GM08714 (cell line): ENCODE data around the gene FUZ.
A peak's percentile ranks its signal among the peaks of the same experiment; 100 is the strongest.

Experiments
- H3K4me3 ChIP-seq: fragments of 200-500 bp; sonication (Bioruptor generic); 2 replicates; pipeline ENCODE4 v1.5.1; 2014; ENCODE audit warnings: mild to moderate bottlenecking, low read length, inconsistent platforms
- ZNF274 ChIP-seq: IDR thresholded peaks from 2 replicates; pipeline ENCODE4 v1.6.1; 2012; ENCODE audit warnings: mild to moderate bottlenecking, low read depth, low read length

Gene FUZ, protein sequence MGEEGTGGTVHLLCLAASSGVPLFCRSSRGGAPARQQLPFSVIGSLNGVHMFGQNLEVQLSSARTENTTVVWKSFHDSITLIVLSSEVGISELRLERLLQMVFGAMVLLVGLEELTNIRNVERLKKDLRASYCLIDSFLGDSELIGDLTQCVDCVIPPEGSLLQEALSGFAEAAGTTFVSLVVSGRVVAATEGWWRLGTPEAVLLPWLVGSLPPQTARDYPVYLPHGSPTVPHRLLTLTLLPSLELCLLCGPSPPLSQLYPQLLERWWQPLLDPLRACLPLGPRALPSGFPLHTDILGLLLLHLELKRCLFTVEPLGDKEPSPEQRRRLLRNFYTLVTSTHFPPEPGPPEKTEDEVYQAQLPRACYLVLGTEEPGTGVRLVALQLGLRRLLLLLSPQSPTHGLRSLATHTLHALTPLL

GRCh38 chr19:49812997-49813861 is at the start of gene FUZ:
TSS of gene FUZ (minus strand) at chr19:49813292. CDS start at chr19:49813106, 186 bp downstream.
- H3K4me3 ChIP-seq: peak within 1 kb of the TSS; percentile 78
- TF ChIP-seq ZNF274: no peak

DNA sequence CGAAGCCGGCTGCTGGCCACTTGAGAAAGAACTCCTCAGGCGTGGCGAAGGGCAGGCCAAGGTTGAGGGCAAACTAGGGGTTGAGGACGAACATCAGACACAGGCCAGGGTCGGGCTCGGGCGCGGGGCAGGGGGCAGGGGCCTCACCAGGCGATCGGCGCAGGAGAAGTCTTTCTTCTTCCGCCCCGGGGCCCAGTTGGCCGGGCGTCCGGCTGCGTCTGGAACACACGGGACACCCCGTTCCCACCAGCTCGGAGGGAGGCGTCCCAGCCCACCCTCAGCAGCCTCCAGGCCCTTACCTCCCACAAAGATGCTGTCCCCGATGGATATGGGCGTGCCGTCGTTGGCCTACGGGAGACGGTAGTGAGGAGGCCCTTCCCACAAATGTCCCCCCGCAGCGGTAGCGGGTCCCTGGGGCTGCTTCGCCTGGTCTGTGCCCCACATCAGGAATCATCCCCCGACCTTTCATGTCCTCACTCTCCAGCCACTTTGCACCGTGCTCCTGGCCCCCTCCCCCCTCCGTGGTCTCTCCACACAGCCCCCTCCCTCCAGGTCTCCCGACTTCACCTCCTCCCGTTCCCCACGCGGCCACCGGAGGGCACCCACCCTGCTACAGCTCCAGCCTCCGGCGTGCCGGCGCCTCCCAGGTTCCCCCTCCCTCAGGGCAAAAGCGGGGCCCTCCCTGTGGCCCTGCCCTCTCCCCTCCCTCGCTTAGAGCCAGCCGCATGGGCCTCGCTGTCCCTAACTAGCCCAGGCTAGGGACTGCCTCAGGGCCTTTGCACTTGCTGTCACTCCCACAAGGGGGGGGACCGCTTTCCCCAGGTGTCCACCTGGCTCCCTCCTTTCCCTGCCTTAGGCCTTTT is 49.5 kb upstream of the FUZ start:
- TF ChIP-seq ZNF274: no peak
- H3K4me3 ChIP-seq: no peak overlapping the region

DNA sequence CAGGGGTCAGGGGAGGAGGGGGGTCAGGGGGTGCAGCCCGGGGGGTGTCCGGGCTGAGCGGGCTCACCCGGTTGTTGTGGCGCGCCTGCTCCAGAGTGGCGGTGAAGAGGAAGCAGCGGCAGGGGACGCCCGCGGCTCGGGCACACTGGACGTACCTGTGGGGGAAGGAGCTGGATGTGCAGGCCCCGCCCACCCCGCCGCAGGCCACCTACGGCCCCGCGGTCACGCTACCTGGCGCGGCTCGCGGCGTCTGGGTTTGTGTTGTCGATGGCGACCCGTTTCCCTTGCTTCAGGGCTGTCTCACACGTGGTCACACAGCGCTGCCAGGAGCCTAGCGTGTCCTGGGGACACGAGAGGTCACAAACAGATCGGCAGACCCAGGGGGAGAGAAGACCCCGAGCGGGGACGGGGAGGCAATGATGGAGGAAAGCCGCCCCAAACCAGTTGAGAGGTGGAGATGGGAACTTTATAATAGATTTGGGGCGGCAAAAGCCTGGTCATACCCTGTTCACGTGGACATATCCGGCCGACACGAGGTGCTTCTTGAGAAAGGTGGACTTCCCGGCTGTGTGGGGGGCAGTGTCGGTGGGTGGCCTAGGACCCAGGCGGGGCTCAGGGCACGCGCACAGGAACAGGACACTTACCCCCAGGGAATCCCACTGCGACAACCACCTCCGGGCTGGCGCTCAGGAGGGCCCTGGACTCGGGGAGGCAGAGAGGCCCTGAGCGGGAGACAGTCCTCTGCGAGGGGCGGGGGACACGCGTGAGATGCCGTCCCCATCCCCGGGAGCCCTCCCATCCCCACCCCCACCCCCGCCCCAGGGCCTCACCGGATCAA is 48.7 kb upstream of the FUZ start:
- H3K4me3 ChIP-seq: no peak overlapping the region
- TF ChIP-seq ZNF274: no peak

GRCh38 chr19:49861107-49861506 is 48.0 kb upstream of the FUZ start:
- no peak overlapping the region for H3K4me3 ChIP-seq
- TF ChIP-seq ZNF274: no peak

DNA sequence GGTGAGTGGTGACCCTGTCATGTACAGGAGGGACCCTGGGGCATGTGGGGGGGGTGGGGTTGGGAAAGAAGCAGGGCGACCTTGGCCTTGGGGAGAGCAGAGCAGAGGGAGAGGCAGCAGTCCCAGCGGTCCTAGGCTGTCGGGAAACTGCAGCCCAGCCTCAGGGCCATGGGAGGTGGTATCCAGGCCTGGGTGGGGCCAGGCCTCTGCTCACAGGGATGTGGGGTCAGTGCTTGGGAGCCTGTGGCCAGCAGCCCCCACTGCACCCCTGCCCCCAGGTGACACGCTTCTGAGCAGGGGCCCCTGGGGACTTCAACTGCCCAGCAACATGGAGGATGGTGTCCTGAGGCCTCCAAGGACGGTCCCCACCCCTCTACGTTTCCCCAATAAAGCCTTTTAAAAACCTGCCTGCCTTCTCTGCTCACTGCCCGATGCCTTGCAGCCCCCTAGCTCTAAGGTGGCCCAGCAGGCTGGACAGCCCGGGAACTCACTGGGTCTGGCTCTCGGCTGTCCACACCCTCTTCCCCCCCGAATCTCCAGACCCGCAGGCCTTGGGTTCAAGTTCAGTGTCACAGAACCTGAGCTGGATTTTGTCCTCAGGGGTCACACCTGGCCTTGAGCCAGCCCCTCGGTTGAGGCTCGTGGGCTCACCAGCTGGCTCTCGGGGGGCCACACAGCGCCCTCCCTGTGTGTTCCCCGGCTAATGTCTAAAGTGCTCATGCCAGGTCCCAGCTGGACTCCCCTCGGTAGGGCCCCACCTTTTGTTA is 47.4 kb upstream of the FUZ start:
- TF ChIP-seq ZNF274: no peak
- H3K4me3 ChIP-seq: no peak overlapping the region

- TF ChIP-seq ZNF274: no peak
- no peak overlapping the region for H3K4me3 ChIP-seq
These were observed 46.7 kb upstream of the FUZ start for GRCh38 chr19:49859682-49860335.

DNA sequence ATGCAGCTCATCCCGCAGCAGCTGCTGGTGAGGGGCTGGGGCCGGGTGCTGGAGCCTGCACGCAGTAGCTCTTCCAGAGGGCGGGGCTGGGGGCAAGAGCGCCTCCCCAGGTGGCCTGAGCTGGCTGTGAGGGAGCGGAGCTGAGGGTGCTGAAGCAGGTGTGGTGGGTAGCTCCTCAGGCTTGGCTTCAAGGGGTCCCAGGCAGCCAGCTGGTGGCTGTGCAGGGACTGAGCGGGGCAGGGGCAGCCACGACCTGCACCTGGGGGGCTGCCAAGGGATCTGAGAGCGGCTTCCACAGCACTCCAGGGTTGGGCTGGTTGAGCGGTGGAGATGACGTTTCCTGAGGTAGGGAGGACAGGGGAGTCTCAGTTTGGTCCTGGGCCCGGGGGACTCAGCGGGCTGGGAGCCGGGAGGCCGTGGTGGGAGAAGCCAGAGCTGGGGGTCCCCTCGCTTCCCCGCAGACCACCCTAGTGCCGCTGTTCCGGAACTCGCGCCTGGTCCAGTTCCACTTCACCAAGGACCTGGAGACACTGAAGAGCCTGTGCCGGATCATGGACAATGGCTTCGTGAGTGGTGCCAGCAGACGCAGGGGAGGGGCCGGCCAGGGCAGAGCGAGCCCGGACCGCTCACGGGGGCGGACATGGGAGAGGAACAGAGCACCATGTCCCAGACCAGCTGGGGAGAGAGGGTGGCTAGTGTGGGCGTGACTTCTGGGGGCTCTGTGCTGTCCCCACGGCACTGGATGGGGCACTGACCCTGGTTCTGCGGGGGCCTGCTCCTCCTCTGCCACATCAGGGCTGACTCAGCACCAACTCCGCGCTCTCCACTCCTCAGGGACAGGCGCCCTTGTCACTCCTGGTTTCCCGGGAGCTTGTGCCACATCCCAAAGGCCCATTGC is 45.2 kb upstream of the FUZ start:
- no peak overlapping the region for H3K4me3 ChIP-seq
- TF ChIP-seq ZNF274: no peak

DNA sequence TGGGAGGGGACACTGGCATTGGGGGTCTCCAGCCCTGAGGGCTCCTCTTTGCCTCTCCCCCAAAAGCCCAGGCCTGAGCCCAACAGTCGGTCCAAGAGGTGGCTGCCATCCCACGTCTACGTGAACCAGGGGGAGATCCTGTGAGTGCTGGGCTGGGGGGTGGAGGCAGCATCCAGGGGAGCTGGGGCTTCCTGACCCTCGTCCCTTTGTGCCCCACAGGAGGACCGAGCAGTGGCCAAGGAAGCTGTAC is 44.7 kb upstream of the FUZ start:
- TF ChIP-seq ZNF274: no peak

DNA sequence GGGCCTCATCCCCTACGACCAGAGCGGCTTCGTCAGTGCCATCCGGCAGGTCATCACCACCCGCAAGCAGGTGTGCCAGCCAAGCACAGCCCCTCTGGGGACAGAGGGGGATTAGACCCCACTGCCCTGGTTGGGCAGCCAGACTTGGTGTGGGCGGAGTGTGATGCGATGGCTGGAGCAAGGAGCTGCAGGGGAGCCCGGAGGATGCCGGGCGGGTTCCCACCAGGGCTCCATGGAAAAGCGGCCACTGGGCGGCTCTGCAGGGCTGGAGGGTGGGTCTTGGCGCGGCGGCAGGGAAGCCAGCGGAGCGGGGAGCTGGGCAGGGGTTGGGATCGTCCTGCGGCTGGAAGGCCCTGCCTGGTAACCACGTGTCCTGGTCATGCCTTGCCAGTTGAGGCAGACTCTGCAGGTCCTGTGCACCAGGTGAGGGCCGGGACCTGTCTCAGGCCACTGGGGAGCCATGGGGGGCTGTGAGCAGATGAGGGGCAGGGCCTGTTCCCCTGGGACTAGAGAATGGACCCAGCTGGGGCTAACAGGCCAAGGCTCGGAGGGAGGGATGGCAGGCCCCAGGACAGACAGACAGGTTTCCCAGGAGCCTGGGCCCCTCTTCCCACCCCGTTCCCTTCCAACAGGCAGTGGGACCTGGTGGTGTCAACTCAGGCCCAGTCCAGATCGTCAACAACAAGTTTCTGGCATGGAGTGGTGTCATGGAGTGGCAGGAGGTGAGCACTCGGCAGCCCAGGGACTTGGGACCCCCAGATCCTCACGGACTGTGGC is 44.2 kb upstream of the FUZ start:
- H3K4me3 ChIP-seq: no peak overlapping the region
- no peak for TF ChIP-seq ZNF274

More for the DNA sequence above, 44.7 kb upstream of the FUZ start:
- H3K4me3 ChIP-seq: no peak overlapping the region

- no peak overlapping the region for H3K4me3 ChIP-seq
- TF ChIP-seq ZNF274: no peak
These were observed 43.5 kb upstream of the FUZ start for GRCh38 chr19:49856574-49857021.
